Measurements from ENCODE around the gene PCSK4. TPM values are rescaled to one million over a fixed set of nuclear protein-coding genes. Genes with fewer than 3 reads are reported as not detected.
"Not testable (repeated sequence)": the region's sequence is repeated elsewhere in the genome, so short reads cannot be mapped to it uniquely, and the experiment has no call there.

The PCSK4 gene
- total RNA-seq, 1 experiment from 2014 or later, result 1.0 TPM

DNA sequence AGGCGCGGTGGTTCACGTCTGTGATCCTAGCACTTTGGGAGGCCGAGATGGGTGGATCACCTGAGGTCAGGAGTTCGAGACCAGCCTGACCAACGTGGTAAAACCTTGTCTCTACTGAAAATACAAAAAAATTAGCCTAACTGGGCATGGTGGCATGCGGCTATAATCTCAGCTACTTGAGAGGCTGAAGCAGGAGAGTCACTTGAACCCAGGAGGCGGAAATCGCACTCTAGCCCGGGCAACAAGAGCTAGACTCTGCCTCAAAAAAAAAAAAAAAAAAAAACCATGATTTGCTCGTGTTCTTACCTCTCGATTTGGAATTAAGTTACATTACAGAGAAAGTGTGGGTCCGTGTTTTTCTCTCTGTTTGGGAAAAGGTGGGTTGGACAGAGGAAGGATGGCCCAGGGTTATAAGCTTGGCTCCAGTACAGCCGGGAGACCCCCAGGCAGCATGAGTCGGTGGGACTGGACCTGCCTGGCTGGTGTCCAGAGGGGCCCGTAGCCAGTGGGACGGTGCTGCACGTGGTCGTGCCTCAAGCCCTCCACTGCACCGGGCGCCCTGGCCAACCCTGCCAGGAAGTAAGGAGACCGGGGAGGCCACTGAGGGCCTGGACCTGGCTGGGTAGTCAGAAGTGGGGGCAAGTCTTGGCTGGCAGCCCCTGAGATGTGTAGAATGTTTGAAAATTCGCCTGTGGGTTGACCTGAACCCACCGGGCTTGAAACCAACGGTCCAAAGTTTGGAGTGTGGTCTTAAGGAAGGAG, 48.3 kb downstream of the PCSK4 start:
- no peak for DNase-seq (ENCODE audit: low read depth)

DNA sequence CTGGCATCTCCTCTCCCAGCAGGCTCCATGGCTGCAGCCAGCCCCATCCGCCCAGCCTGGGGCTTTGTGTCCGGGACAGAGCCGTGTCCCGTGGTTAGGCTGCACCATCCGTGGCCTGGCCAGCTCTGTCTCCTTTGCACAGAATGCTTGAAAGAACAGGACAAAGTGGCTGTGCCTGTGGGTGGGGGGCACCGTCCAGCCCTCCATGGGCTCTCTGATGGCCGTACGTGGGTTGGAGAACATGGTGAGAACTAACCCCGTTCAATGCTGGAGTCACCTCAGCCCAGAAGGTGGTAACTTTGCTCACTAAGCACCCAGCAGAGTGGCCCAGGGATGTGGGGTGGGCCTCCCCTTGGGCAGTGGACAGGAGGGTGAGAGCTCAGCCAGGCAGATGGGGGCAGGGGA, 49.1 kb downstream of the PCSK4 start:
- no peak for DNase-seq (ENCODE audit: low read depth)

DNA sequence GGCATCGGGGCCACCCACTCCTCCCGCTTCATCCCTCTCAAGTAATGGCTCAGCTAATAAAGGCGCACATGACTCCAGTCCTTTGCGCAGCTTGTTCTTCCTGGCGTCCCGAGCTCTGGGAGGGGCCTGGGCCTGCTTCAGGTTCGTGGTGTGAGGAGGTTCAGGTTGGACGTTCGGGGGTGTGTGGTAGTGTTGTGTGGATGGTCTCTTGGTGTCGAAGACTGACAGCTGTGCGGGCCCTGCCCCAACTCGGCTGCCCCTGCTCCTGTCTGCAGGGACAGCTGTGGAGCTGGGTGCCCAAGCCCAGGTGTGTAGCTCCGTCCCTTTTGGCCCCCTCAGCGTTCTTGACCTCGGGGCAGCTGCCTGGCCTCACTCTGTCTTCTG, 49.7 kb downstream of the PCSK4 start:
- DNase-seq (ENCODE audit: low read depth), result no peak

DNA sequence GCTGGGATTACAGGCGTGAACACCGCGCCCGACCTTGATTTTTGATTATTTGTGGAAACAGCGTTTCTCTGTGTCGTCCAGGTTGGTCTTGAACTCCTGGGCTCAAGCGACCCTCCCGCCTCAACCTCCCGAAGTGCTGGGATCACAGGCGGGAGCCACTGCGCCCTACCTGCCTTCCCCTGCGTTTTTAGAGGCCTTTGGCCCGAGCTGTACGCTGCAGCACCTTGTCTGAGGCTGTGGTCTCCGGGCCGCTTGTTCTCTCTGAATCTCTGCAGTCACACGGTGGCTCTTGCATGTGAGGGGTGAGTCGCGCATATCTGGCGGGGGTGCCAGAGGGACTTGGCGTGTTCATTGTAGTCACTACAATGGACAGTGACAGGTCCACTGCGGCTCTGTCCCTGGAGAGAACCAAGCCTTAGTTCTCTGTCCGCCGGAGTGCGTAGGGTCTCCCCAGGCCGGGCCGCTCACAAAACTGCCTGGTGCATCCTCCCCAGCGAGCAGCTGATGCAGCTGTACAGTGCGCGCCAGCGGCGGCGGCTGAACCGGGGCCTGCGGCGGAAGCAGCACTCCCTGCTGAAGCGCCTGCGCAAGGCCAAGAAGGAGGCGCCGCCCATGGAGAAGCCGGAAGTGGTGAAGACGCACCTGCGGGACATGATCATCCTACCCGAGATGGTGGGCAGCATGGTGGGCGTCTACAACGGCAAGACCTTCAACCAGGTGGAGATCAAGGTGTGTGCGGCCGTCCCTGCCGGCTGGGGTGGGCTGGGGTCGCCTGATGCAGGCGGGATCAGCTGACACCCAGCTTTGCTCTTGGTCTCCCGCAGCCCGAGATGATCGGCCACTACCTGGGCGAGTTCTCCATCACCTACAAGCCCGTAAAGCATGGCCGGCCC, 50.4 kb downstream of the PCSK4 start:
- not testable (repeated sequence) for DNase-seq (ENCODE audit: low read depth)

DNA sequence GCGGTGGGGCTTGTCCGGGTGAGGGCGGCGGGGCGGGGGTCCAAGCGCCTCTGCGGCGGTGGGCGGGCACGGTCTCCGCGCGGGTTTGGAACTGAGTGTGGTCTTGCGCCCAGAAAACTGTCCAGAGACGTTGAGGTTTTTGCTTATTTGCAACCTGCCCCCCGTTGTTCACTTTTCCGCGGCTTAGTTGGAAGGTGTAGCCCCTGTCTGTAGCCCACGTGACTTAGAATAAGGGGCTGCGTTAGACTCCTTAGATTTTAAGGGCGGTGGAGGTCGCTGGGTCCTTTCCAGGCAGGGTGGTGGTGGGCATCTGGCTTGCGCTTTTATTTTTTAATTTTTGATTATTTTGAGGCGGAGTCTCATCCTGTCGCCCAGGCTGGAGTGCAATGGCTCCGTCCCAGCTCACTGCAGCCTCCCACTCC, 51.2 kb downstream of the PCSK4 start:
- no peak for DNase-seq (ENCODE audit: low read depth)

DNA sequence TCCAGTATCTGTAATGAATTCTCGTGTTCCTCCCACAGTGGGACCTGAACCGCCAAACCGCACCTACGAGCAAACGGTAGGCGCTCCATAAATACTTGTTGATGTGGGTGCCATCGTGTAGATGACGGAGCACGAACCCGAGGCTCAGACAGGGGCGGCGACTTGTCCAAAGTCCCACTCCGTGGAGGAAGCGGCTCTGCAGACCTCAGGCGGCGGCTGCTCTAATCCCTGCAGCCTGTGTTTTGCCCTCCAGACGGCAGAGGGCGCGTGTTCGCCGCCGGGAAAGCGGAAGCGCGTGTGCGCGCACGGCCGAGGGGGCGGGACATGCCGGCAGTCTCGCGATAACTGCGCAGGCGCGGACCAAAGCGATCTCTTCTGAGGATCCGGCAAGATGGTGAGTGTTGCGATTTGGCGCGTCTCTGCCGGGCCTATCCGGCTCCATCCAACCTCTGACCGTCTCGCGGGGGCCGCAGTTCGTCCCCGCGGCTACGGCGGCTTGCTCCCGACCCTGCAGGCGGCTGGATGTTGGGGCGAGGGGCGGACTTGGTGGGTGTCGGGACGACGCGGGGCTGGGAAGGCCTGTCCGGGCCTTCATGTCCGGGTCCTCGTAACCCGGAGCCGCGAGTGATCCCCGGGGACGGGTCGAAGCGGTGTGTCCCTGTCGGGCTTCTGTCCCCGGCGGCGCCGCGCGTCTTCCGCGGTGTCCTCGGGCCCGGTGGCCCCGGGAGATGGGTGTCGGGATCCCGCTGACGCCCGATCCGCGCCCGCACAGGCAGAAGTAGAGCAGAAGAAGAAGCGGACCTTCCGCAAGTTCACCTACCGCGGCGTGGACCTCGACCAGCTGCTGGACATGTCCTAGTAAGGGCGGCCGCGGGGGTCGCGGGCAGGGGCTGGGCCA, 51.9 kb downstream of the PCSK4 start, which contains the start of gene RPS15:
TSS of gene RPS15 (plus strand) at position 362 of the 898 bp plus-strand sequence. CDS start at position 392, 30 bp downstream.
- peak; percentile 89 for DNase-seq (ENCODE audit: low read depth)

DNA sequence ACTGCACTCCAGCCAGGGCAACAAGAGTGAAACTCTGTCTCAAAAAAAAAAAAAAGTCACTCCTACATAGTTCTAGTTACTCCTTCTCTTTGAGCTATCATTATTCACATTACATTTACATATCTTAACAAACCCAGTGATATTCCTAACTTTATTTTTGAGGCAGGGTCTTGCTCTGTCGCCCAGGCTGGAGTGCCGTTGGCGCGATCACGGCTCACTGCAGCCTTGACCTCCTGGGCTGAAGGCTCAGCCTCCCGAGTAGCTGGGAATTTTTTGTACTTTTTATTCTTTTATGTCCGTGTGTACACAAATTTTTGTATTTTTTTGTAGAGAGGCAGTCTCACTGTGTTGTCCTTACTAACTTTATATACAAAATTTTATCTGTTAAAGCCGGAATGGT, 52.5 kb downstream of the PCSK4 start:
- no peak for DNase-seq (ENCODE audit: low read depth)

DNA sequence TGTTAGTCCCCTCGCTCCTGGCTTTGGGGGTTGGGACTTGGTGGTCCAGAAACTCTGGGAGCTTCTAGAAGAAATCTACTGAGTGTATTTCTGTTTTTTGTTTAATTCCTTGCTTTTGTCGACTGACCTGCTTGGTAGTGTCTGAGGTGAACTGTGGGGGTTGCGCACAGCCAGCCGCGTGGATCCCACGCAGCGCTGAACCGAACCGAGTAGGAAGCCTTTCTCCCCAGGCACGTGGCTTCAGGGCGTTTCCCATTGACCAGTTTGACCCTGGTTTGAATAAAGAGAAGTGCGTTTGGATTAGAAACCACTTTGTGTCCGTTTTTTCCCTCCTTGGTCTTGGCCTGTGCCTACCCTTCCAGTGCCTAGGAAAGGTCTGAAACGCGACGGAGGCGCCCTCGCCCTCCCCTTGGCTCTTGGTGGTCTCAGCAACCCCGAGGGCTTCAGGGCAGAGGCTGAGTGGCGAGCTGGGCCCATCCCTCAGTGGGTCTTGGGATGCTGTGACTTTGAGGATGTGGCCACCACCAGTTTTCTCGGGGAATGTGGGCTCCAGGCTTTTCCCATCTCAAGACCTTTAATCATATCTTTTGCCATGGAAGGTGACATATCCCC, 54.7 kb downstream of the PCSK4 start:
- no peak for DNase-seq (ENCODE audit: low read depth)

DNA sequence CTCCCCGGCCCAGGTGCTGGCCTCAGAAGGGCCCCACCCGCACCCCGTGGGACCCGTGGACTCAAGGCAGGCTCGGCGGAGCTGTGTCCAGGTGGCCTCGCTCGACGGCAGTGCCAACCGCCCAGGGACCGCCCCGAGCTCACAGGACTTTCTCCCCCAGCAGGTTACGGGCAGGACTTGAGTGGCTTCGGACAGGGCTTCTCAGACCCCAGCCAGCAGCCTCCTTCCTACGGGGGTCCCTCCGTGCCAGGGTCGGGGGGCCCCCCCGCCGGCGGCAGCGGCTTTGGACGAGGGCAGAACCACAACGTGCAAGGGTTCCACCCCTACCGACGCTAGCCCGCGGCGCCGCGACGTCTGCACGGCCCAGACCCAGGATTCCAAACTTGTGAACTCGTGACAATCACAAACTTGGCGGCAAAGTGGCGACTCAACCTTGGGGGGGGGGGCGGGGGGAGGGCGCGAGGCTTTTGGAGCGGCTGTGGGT, 55.5 kb downstream of the PCSK4 start:
- DNase-seq (ENCODE audit: low read depth), result no peak

DNA sequence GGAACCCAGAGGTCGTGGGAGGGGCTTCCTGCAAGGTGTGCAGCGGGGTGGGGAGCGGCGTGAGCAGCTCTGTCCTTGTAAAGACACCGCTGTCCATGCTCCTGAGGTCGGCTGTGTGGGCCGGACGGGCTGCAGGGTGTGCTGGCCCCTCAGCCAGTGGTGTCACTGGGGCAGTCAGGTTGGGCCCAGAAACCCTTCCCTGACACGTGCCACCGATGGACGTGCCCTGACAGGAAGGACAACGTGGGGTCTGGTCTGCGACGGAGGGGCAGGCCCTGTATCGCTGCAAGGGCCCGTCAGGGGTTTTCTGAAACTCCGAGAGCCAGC, 56.1 kb downstream of the PCSK4 start:
- DNase-seq (ENCODE audit: low read depth), result no peak

DNA sequence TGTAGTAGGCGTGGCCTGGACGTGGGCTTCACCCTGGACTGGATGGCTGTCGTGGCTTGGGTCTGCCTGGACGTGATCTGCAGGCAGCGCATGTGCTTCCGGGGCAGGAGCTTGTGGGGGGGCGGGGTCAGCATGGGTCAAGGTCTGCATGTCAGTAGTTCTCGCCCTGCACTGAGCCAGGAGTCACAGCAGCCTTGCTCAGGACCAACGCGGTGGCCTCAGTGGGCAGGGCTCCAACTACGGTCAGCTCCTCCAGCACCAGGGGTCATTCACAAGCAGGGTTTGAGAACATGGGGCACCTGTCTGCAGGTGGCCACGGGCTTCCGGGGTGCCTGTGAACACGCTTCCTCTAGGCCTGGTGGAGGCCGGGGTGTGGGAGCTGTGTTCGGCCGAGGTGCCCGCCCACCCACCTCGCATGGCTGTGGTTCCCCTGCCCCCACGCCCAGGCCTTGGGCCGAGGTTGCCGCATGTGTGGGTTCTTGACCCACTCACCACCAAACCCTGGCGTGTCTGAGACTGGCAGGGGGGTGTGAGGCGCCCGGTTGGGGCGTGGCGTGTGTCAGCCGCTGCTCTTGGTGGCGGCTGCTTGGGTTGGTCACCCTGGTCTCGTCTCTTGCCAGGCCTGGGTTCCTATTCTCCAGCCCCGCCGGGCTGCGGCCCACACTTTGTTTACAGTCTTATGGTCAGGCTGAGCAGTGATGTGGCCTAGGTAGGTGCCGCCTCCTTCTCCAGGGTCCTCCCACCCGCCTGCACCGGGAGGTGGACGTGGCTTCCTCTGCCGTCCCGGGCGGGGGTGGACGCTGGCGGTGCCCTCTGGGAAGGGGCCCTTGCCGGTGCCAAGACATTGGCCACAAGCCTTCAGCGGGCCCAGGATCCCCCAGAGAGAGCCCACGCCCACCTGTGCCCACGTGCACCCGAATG, 56.8 kb downstream of the PCSK4 start:
- no peak for DNase-seq (ENCODE audit: low read depth)

DNA sequence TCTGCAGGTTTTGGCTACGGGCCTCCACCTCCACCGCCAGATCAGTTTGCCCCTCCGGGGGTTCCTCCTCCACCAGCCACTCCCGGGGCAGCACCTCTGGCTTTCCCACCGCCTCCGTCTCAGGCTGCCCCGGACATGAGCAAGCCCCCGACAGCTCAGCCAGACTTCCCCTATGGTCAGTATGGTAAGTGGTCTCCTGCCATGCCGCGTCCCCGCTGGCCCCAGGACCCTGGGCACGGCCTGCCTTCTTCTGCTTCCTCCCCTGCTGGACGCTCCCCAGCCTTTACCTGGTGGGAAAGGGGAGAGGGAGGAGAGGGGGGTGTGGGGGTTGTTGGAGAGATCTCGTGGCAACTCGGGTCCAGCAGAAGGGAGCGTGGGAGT, 57.7 kb downstream of the PCSK4 start:
- no peak for DNase-seq (ENCODE audit: low read depth)

DNA sequence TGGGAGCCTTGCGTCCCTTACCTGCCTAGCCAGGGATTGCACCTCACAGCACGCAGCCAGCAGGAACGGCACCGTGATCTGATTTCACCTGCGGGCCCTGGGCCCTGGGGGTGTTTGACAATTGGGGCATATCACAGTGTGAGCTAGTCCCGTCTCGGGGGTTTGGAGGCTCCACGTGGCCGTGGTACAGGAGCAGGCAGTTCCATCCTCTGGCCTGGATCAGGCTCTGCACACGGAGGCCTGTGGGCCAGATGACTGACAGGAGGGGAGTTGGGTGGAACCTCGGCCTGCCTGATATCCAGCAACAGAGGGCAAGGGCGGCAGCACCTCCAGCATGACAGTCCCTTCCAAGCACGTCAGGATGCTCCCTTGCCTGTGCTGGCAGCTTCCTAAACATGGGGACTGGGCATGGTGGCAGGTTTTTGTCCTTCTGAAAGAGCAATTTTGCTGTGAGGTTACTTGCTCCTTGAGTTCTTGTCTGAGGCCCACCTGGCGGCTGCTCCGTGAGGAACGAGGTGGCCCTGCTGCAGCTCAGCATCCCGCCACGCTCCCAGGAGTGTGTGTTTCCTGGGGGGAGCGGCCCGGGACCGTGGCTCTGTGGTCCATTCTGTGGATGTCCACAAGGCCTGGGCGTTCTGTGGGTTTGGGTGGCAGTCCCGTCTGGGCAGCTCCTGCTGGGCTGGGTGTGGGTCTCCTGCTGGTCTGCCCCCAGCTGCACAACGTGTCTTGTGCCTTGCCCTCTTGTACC, 58.2 kb downstream of the PCSK4 start:
- DNase-seq (ENCODE audit: low read depth), result no peak

Other genes starting within 250 kb of the PCSK4 start
- 55.4 and 127 TPM in 2 replicates for gene ATP5F1D, start 248.6 kb downstream of the PCSK4 start, total RNA-seq (2014; rRNA removed; shearing (Covaris generic))
- gene MIDN, start 241.8 kb downstream of the PCSK4 start, total RNA-seq (2014; rRNA removed; shearing (Covaris generic)), result 10.1 and 11.2 TPM in 2 replicates
- 170 and 219 TPM in 2 replicates for gene CIRBP, start 221.0 kb downstream of the PCSK4 start, total RNA-seq (2014; rRNA removed; shearing (Covaris generic))
- 53.1 and 58.1 TPM in 2 replicates for gene FAM174C, start 214.8 kb downstream of the PCSK4 start, total RNA-seq (2014; rRNA removed; shearing (Covaris generic))
- gene EFNA2, start 204.5 kb downstream of the PCSK4 start, total RNA-seq (2014; rRNA removed; shearing (Covaris generic)), result 0.45 TPM in 1 of 2 replicates, not detected in the other
- gene NDUFS7, start 106.4 kb downstream of the PCSK4 start, total RNA-seq (2014; rRNA removed; shearing (Covaris generic)), result 101 and 141 TPM in 2 replicates
- gene GAMT, start 88.8 kb downstream of the PCSK4 start, total RNA-seq (2014; rRNA removed; shearing (Covaris generic)), result 53.9 and 58.5 TPM in 2 replicates
- gene DAZAP1, start 82.8 kb downstream of the PCSK4 start, total RNA-seq (2014; rRNA removed; shearing (Covaris generic)), result 158 and 183 TPM in 2 replicates
- gene RPS15, start 52.0 kb downstream of the PCSK4 start, total RNA-seq (2014; rRNA removed; shearing (Covaris generic)), result 1,915 and 2,084 TPM in 2 replicates
- gene APC2, start 40.2 kb downstream of the PCSK4 start, total RNA-seq (2014; rRNA removed; shearing (Covaris generic)), result 0.53 and 0.63 TPM in 2 replicates
- gene C19orf25, start 11.1 kb downstream of the PCSK4 start, total RNA-seq (2014; rRNA removed; shearing (Covaris generic)), result 72.5 and 73.2 TPM in 2 replicates
- gene REEP6, start 831 bp upstream of the PCSK4 start, total RNA-seq (2014; rRNA removed; shearing (Covaris generic)), result 0.77 and 0.98 TPM in 2 replicates
- gene ADAMTSL5, start 22.7 kb upstream of the PCSK4 start, total RNA-seq (2014; rRNA removed; shearing (Covaris generic)), result 4.0 and 5.5 TPM in 2 replicates
- not detected in 2 replicates for gene PLK5, start 33.7 kb upstream of the PCSK4 start, total RNA-seq (2014; rRNA removed; shearing (Covaris generic))
- gene MEX3D, start 78.0 kb upstream of the PCSK4 start, total RNA-seq (2014; rRNA removed; shearing (Covaris generic)), result 49.9 and 53.8 TPM in 2 replicates
- 186 and 194 TPM in 2 replicates for gene MBD3, start 102.5 kb upstream of the PCSK4 start, total RNA-seq (2014; rRNA removed; shearing (Covaris generic))
- gene UQCR11, start 115.1 kb upstream of the PCSK4 start, total RNA-seq (2014; rRNA removed; shearing (Covaris generic)), result 123 and 127 TPM in 2 replicates
- 97.9 and 128 TPM in 2 replicates for gene TCF3, start 162.3 kb upstream of the PCSK4 start, total RNA-seq (2014; rRNA removed; shearing (Covaris generic))

Measured in HT1080 (cell line).